Stimulated activated CD8-positive, alpha-beta memory T cell treated with anti-CD3 and anti-CD28 coated beads, Interleukin-12 subunit alpha, Interleukin-12 subunit beta, amount 100 ng/mL, for 4 hours (primary cell): ENCODE data around the gene TEPSIN.

Source experiments
- DNase-seq: peaks from one replicate; pipeline ENCODE4 v3.0.0-alpha.2; 2020; ENCODE audit warnings: low read depth

The TEPSIN gene

GRCh38 chr17:81250286-81251093 is 11.6 kb upstream of the TEPSIN start:
- no peak for DNase-seq

- DNase-seq: no peak
Measured at GRCh38 chr17:81249223-81250040, 10.6 kb upstream of the TEPSIN start.

GRCh38 chr17:81248649-81249048 is 9.8 kb upstream of the TEPSIN start:
- DNase-seq: no peak

GRCh38 chr17:81247339-81247990 is 8.6 kb upstream of the TEPSIN start:
- DNase-seq: no peak

GRCh38 chr17:81246679-81247338 is 8.0 kb upstream of the TEPSIN start:
- no peak for DNase-seq

- no peak for DNase-seq
Measured at GRCh38 chr17:81246343-81246670, 7.5 kb upstream of the TEPSIN start.

- no peak for DNase-seq
Measured at GRCh38 chr17:81245665-81246342, 6.9 kb upstream of the TEPSIN start.

GRCh38 chr17:81245024-81245664 is 6.3 kb upstream of the TEPSIN start:
- no peak for DNase-seq

- DNase-seq: no peak
Measured at GRCh38 chr17:81244358-81245023, 5.6 kb upstream of the TEPSIN start.

GRCh38 chr17:81243333-81243664 is 4.4 kb upstream of the TEPSIN start:
- DNase-seq: no peak

- no peak for DNase-seq
Measured at GRCh38 chr17:81242421-81243332, 3.8 kb upstream of the TEPSIN start.

- DNase-seq: peak; percentile 50
Measured at GRCh38 chr17:81241648-81242420, 3.0 kb upstream of the TEPSIN start.

- DNase-seq: no peak
Measured at GRCh38 chr17:81241203-81241602, 2.3 kb upstream of the TEPSIN start.

- DNase-seq: no peak
Measured at GRCh38 chr17:81240761-81241160, 1.9 kb upstream of the TEPSIN start.

- DNase-seq: peak; percentile 23
Measured at GRCh38 chr17:81239714-81240555, 1.1 kb upstream of the TEPSIN start.

GRCh38 chr17:81238490-81238814 is 403 bp downstream of the TEPSIN start:
- DNase-seq: no peak

GRCh38 chr17:81237591-81238489 is 1.0 kb downstream of the TEPSIN start:
- DNase-seq: no peak
